CD4-positive, alpha-beta T cell treated with Interleukin-10 for 1 hour (primary cell): Measurements from ENCODE around the gene TECPR2.

Source experiments
- DNase-seq: peaks from one replicate; pipeline ENCODE4 v3.0.0-alpha.2; 2020

The TECPR2 gene

GRCh38 chr14:102434647-102435175 lies 72.0 kb downstream of the TECPR2 start:
- DNase-seq: no peak

- peak; percentile 52 for DNase-seq
These were observed 75.5 kb downstream of the TECPR2 start for GRCh38 chr14:102437997-102438915.

- no peak for DNase-seq
These were observed 76.8 kb downstream of the TECPR2 start for GRCh38 chr14:102439556-102439955.

- no peak for DNase-seq
These were observed 77.7 kb downstream of the TECPR2 start for GRCh38 chr14:102440392-102440791.

- no peak for DNase-seq
These were observed 79.8 kb downstream of the TECPR2 start for GRCh38 chr14:102442241-102443211.

- DNase-seq: no peak
These were observed 82.3 kb downstream of the TECPR2 start for GRCh38 chr14:102445066-102445465.

GRCh38 chr14:102445641-102446040 lies 82.9 kb downstream of the TECPR2 start:
- no peak for DNase-seq

- DNase-seq: no peak
These were observed 87.7 kb downstream of the TECPR2 start for GRCh38 chr14:102450206-102451063.

GRCh38 chr14:102451064-102451352 lies 88.3 kb downstream of the TECPR2 start:
- no peak for DNase-seq

GRCh38 chr14:102452302-102452701 lies 89.6 kb downstream of the TECPR2 start:
- DNase-seq: no peak

- no peak for DNase-seq
These were observed 92.0 kb downstream of the TECPR2 start for GRCh38 chr14:102454711-102455110.

GRCh38 chr14:102457509-102457908 lies 94.8 kb downstream of the TECPR2 start:
- no peak for DNase-seq

GRCh38 chr14:102461490-102462338 lies 99.0 kb downstream of the TECPR2 start:
- DNase-seq: no peak

GRCh38 chr14:102462391-102462790 lies 99.7 kb downstream of the TECPR2 start:
- DNase-seq: no peak

GRCh38 chr14:102464006-102464405 lies 101.3 kb downstream of the TECPR2 start:
- DNase-seq: no peak

GRCh38 chr14:102464846-102465341 lies 102.2 kb downstream of the TECPR2 start:
- no peak for DNase-seq

- no peak for DNase-seq
These were observed 106.5 kb downstream of the TECPR2 start for GRCh38 chr14:102469261-102469660.

GRCh38 chr14:102471921-102472790 lies 109.4 kb downstream of the TECPR2 start:
- DNase-seq: no peak

GRCh38 chr14:102472791-102473150 lies 110.0 kb downstream of the TECPR2 start:
- no peak for DNase-seq

GRCh38 chr14:102473559-102473958 lies 110.8 kb downstream of the TECPR2 start:
- no peak for DNase-seq
